ENCODE data around the gene PPP2R2C. TPM values are rescaled to one million over a fixed set of nuclear protein-coding genes. Genes with fewer than 3 reads are reported as not detected.

PPP2R2C gene
- total and polyA plus RNA-seq, 10 of the 15 experiments (the other 5 are each of a cell fraction or from before 2014, with no cell fraction given), result 0.13 to 0.15 TPM; not detected in 8

DNA sequence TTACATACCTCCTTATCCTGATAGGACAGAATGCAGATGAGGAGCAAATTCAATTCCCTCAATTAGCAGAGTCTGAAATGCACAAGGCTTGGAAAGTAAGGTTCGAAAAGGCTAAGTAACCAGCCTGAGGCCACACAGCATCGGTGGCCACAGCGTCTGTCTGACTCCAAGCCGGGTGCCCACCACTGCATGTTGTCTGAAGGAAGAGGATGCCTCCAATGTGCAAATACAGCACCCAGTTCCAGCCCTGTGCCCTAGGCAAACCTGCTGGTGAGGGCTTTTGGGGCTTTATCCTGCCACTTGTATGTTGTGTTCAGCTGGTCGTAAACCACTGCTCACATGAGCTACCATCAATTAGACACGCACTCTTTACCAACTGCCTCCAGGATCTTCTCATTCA, 48.6 kb upstream of the PPP2R2C start:
- Histone ChIP-seq H3K4me2 (ENCODE audit: control insufficient read depth, insufficient read depth) (no peak overlapping the region), H3K4me3 (no peak overlapping the region), H3K36me3 (ENCODE audit: control insufficient read depth in 2 of 2, insufficient read depth in 2 of 2, low read length in 1 of 2) (no peaks in the 10 kb centered on the region), H3K9ac (ENCODE audit: control insufficient read depth, insufficient read depth, low read length) (no peak overlapping the region), H2AFZ (ENCODE audit: control insufficient read depth, low read depth, low read length) (no peak overlapping the region), H3K79me2 (ENCODE audit: control insufficient read depth, insufficient read depth, low read length) (no peaks in the 10 kb centered on the region), H3K27ac (ENCODE audit: control insufficient read depth, insufficient read depth) (no peak overlapping the region), H4K20me1 (ENCODE audit: control insufficient read depth, insufficient read depth) (no peaks in the 10 kb centered on the region; the same call in none of the 2 replicates), H3K27me3 (replicated peaks in 1 of 2; ENCODE audit: control insufficient read depth in 2 of 2, insufficient read depth in 2 of 2, low read length in 1 of 2) (no peaks in the 10 kb centered on the region; a peak in 2 of 4 replicates), H3K9me3 (replicated peaks; ENCODE audit: control insufficient read depth, insufficient read depth, low read length) (no peaks in the 10 kb centered on the region; the same call in 2 of the 3 replicates), H3K4me1 (ENCODE audit: control insufficient read depth, insufficient read depth, low read length) (no peaks in the 10 kb centered on the region)
- no peak for FAIRE-seq
- no TSS peak for BruUV-seq (replicated peaks)
- RAD21 ChIA-PET (ENCODE audit: unreplicated experiment), result no interaction called here
- SMC1A ChIA-PET (ENCODE audit: uncharacterized antibody, unreplicated experiment), result no interaction called here
- TF ChIP-seq ZZZ3 (IDR thresholded peaks at IDR 0.05; ENCODE audit: control insufficient read depth, insufficient read length, low read depth) (no peak), ZNF207 (IDR thresholded peaks at IDR 0.05; ENCODE audit: borderline replicate concordance) (no peak), POLR2AphosphoS2 (IDR thresholded peaks at IDR 0.05; ENCODE audit: low read depth, low read length) (no peak), CTCF (IDR thresholded peaks at IDR 0.05 in 2 of 3, conservative IDR thresholded peaks at IDR 0.05 in 1 of 3; ENCODE audit: control insufficient read depth in 2 of 3, extremely low read depth in 1 of 3, insufficient read depth in 1 of 3, low read depth in 3 of 3, low read length in 3 of 3) (no peak), POLR2A (IDR thresholded peaks at IDR 0.05; ENCODE audit: low read depth, low read length) (no peak), STAT3 (IDR thresholded peaks at IDR 0.05; ENCODE audit: low read depth, low read length) (no peak), PAX5 (IDR thresholded peaks at IDR 0.05; ENCODE audit: borderline replicate concordance, low read depth, low read length) (no peak), SRF (IDR thresholded peaks at IDR 0.05; ENCODE audit: low read depth in 2 of 2, low read length in 2 of 2) (no peak), CBX5 (IDR thresholded peaks at IDR 0.05; ENCODE audit: low read depth) (no peak), YBX1 (IDR thresholded peaks at IDR 0.05) (no peak), MYB (IDR thresholded peaks at IDR 0.05; ENCODE audit: borderline replicate concordance, low read depth, low read length) (no peak), FOS (IDR thresholded peaks at IDR 0.05; ENCODE audit: borderline replicate concordance, extremely low read depth, insufficient read length) (no peak)
- TF ChIP-seq, protein P1, sequence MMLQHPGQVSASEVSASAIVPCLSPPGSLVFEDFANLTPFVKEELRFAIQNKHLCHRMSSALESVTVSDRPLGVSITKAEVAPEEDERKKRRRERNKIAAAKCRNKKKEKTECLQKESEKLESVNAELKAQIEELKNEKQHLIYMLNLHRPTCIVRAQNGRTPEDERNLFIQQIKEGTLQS (IDR thresholded peaks at IDR 0.05; ENCODE audit: borderline replicate concordance, extremely low read depth, low read depth, low read length), result no peak
- no peak for ATAC-seq
- intact Hi-C loops (cut with micrococcal nuclease; ENCODE audit: unreplicated experiment) (no loop called here), in situ Hi-C loops (cut with MboI) (no loop called here)
- 46% methylated on average over 6 of the region's 6 CpGs for WGBS (ENCODE audit: insufficient coverage, insufficient replicate concordance, low lambda C conversion rate, missing lambda C conversion rate)
- no peak for DNase-seq (ENCODE audit: low read depth, low spot score)
- POLR2A ChIA-PET, result no interaction called here
- CTCF ChIA-PET, result interaction anchor here (1.1 to 2.0 kb wide), 2 partner anchors 12 to 189 kb away, joined by 3 to 4 read pairs; no protein-coding TSS in a partner anchor

Measured in GM12878 (cell line).